Neuron (in vitro differentiated cells): Measurements from ENCODE around the gene KLKB1.

Source experiments
- H2AFZ ChIP-seq: one replicate; pipeline ENCODE4 v1.6.1; 2013; ENCODE audit warnings: low read depth, mild to moderate bottlenecking, inconsistent platforms, low read length, moderate library complexity
- H3K27me3 ChIP-seq: one replicate; pipeline ENCODE4 v1.6.1; 2013; ENCODE audit warnings: low read length; ENCODE audit not compliant: insufficient read depth
- H3K36me3 ChIP-seq: one replicate; pipeline ENCODE4 v1.6.1; 2013; ENCODE audit warnings: low read length; ENCODE audit not compliant: insufficient read depth
- H3K4me1 ChIP-seq: one replicate; pipeline ENCODE4 v1.6.1; 2013; ENCODE audit warnings: low read length; ENCODE audit not compliant: insufficient read depth
- H3K4me3 ChIP-seq: 2 replicates; pipeline ENCODE4 v1.5.1; 2013; ENCODE audit warnings: mild to moderate bottlenecking, low read length, moderate library complexity
- H3K9me3 ChIP-seq: one replicate; pipeline ENCODE4 v1.6.1; 2013; ENCODE audit warnings: low read length

Gene KLKB1

DNA sequence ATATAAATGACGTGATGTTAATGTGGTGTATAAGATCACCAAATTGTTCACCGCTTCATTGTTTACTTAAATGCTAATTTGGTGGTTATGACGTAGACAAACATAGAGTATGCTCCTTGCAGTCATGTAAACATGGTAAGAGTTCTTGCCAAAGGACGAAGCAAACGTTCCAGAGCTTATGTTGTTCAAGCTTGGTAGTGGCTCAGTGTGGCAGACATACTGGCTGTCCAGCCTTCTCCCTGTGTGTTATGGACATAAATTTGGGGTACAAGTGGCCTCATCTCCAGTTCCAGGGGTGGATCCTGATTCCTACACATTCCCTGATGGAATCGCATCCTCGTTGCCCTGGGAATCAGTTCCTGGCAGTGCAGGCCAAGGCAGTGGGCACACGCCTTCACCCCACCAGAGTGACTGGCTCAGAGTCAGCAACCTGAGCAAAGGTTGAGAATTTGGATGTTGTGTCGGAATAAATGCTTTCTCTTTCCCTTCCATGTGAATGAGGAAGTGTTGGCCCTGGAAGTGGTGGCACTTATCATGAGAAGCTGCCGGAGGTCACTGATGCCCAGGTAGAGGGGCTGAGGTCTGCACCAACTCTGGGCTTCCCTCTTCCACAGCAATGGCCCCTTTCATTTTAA is 64.1 kb downstream of the KLKB1 start:
- Histone ChIP-seq H3K27me3 (peaks cover 3% of the 10 kb centered on the region), H3K9me3 (no peaks in the 10 kb centered on the region), H3K36me3 (no peaks in the 10 kb centered on the region), H3K4me1 (no peaks in the 10 kb centered on the region), H2AFZ (no peak overlapping the region), H3K4me3 (no peak overlapping the region)

DNA sequence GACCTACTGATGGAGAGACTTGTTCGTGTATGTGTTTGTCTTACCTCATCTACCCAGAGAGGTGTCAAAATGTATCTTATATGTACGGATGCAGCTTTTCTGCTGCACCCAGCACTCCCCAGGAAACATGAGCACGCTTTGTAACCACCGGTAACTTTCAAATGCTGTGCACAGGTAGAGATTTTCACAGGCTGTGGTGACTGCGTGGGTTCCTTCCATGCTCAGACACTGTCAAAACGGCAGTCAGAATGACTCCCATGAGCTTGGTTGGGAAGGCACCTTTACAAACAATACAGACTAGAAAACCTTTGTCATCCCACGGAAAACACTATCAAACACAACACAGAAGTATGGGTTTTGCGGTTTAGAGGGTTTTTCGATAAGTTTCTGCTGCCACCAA is 66.9 kb downstream of the KLKB1 start:
- Histone ChIP-seq H3K4me1 (no peaks in the 10 kb centered on the region), H3K4me3 (no peak overlapping the region), H3K36me3 (no peaks in the 10 kb centered on the region), H2AFZ (no peak overlapping the region), H3K27me3 (peaks cover 7% of the 10 kb centered on the region), H3K9me3 (no peaks in the 10 kb centered on the region)

DNA sequence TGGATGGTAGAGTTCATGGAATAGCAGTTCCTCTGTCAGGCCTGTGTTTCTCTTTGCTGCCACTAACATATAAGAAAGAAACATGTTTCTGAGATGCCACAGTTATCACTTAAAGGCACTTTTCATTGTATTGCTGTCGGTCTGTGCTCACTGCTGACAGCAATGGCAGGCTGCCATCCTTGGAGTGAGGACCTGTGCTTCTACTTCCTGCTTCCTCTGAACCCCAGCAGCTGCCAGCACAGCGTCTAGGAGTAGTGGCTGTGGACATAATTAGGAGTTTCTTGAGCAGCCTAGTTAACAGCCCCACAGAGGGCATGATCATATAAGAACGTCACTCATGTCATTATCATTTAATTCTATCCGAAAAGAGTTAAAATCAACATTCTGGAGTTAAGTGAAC is 69.2 kb downstream of the KLKB1 start:
- Histone ChIP-seq H3K27me3 (peaks cover 5% of the 10 kb centered on the region), H2AFZ (no peak overlapping the region), H3K4me3 (no peak overlapping the region), H3K36me3 (no peaks in the 10 kb centered on the region), H3K9me3 (no peaks in the 10 kb centered on the region), H3K4me1 (no peaks in the 10 kb centered on the region)

DNA sequence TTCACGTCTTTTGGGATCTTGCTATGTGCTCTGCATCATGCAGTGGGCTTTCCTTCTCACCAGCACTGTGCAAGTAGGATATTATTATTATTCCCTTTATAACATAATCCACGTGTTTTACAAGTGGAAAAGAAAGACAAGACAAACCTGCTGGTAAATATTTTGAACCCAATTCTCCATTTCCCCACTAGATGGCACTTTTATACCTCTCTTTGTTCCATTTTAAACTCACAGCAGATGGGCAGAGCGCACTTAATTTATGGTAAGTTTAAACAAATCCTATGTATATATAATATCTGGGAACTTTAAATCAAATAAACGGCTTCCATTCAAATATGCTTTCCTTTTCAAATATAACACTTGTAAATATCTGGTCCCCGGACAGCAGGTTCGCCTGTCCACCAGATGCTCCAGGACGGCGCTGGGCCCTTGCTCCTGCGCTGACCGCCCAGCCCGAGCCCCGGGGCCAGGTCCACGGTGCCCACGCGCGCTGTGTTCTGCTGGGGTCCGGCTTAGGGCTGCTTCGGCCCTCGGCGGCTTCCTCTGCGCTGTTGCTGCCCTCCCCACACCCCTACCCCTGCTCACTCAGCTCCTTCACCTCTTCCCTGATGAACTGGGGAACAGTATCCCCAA is 69.8 kb downstream of the KLKB1 start:
- Histone ChIP-seq H3K4me3 (no peak overlapping the region), H3K4me1 (no peaks in the 10 kb centered on the region), H3K36me3 (no peaks in the 10 kb centered on the region), H3K9me3 (no peaks in the 10 kb centered on the region), H3K27me3 (peaks cover 4% of the 10 kb centered on the region), H2AFZ (no peak overlapping the region)

DNA sequence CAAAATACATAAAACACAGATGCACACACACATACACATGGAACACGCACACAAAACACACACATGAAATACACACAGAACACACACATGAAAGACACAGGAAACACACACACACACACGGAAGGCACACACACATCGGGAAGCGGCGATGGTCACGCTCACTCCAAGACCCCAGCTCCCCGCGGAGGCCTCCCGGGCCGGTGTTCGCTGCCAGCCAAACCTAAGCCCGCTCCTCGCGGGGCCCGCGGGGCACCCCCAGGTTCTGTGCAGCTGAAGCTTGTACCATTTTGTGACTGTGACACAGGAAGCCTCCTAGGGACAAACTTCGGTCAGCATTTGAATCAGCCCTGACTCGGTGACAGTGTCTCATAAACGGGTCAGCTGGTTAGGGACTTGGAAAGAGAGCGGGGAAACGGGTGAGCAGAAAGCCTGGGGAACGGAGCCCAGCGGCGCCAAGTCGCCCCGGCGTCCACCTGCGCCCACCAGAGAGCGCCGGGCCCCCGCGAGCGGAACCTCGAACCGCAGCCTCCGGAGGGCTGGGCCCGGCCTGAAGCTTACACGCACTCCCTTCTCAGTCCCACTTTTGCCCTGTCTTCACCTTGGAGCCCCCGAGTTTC is 70.8 kb downstream of the KLKB1 start:
- Histone ChIP-seq H3K9me3 (no peaks in the 10 kb centered on the region), H3K36me3 (no peaks in the 10 kb centered on the region), H2AFZ (no peak overlapping the region), H3K27me3 (peaks cover 4% of the 10 kb centered on the region), H3K4me3 (no peak overlapping the region), H3K4me1 (no peaks in the 10 kb centered on the region)

DNA sequence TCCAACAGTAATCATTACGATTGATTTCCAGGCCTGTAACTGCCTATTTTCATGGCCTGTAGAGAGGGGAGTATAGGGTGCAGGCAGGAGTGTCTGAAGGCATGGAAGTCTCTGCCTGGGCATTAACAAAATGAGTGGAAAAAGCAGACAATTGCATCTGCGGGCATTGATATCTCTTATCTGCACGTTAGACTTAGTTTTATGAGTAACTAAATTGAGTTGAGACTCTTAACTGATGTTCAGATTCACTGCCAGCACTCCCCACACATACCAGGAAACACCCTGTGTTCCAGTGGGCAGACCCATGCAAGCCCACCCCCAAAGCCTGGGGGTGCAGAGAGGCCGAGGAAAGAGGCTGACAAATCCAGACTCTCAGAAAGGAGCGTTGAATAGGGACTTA is 72.0 kb downstream of the KLKB1 start:
- no peaks in the 10 kb centered on the region for H3K36me3 ChIP-seq
- H3K27me3 ChIP-seq, result peaks cover 4% of the 10 kb centered on the region
- no peaks in the 10 kb centered on the region for H3K4me1 ChIP-seq
- H3K9me3 ChIP-seq, result no peaks in the 10 kb centered on the region
- H3K4me3 ChIP-seq, result no peak overlapping the region
- no peak overlapping the region for H2AFZ ChIP-seq

DNA sequence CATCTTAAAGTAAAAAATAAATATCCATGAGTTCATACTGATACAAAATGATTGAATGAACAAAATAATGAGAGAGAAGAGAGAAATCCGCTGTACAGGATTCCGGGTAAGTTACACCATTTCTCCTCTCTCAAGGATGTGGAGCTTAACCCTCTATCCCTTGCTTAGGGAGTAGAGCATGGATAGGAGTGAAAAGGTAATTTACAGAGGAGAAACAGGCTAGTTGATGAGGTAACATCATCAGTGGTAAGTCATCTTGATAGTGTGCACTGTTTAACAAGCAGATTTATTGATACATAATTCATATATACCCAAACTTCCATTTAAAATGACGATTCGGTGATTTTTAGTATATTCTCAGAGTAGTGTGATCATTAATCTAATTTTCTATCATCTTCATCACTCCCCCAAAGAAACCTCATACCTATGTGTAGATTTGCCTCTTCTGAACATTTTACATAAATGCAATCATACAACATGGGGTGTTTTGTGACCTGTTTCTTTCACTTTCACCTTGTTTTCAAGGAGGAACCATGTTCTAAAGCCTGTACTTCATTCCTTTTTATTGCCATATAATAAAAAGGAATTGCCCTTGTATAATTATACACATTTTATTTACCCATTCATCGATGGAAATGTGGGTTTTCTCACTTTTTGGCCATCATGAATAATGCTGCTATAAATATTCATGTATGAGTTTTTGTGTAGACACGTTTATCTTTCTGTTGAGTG is 73.5 kb downstream of the KLKB1 start:
- H3K4me1 ChIP-seq, result peaks cover 5% of the 10 kb centered on the region
- H3K36me3 ChIP-seq, result no peaks in the 10 kb centered on the region
- H3K4me3 ChIP-seq, result no peak overlapping the region
- H2AFZ ChIP-seq, result no peak overlapping the region
- H3K9me3 ChIP-seq, result no peaks in the 10 kb centered on the region
- H3K27me3 ChIP-seq, result peaks cover 4% of the 10 kb centered on the region

DNA sequence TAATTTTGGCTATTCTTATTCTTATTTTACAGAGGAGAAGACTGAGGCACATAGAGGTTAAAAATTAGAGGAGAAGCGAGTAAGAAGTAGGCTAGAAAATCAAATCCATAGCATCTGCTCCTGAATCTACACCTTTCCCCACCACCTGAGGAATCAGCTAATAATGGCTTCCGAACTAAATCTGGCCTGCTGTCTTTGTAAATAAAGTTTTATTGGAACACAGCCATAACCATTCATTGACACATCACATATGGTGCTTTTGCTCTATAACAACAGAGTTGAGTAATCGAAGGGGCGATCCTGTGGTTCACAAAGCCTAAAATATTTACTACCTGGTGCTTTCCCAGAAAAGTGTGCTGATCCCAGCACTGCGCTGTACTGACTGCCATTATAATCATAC is 76.9 kb downstream of the KLKB1 start:
- no peaks in the 10 kb centered on the region for H3K9me3 ChIP-seq
- no peak overlapping the region for H3K4me3 ChIP-seq
- H3K4me1 ChIP-seq, result peaks cover 5% of the 10 kb centered on the region
- no peak overlapping the region for H2AFZ ChIP-seq
- H3K27me3 ChIP-seq, result peaks cover 3% of the 10 kb centered on the region
- H3K36me3 ChIP-seq, result no peaks in the 10 kb centered on the region

DNA sequence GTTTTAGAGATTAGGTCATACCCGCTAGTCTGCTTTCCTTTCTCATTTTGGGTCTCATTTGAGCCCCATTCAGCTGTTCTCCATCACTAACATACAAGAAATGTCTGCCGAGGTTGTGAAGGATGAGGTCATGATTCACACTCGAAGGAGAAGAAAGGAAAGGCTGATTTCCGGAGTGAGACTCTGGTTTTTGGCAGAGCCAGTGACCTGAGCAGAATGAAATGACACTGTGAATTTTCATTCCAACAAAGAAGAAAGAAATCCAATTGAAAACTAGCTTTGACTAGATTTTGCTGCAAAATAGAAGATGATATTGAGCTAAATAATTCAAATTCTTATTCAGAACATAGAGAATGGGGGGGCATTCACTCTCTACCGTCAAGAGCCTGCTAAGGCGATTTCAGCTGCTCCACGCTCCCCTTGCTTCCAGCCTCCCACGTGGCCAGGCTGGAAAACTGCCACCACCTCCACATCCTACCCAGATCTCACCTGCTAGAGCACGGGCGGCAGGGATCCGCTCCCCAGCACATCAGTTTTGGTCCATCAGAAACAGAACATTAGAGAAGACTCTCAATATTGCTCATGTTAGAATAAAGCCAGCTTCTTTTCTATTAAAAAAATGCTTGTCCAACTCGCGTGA is 77.7 kb downstream of the KLKB1 start:
- H3K27me3 ChIP-seq, result peaks cover 3% of the 10 kb centered on the region
- no peak overlapping the region for H3K4me3 ChIP-seq
- no peak overlapping the region for H2AFZ ChIP-seq
- no peaks in the 10 kb centered on the region for H3K36me3 ChIP-seq
- peaks cover 5% of the 10 kb centered on the region for H3K4me1 ChIP-seq
- no peaks in the 10 kb centered on the region for H3K9me3 ChIP-seq

DNA sequence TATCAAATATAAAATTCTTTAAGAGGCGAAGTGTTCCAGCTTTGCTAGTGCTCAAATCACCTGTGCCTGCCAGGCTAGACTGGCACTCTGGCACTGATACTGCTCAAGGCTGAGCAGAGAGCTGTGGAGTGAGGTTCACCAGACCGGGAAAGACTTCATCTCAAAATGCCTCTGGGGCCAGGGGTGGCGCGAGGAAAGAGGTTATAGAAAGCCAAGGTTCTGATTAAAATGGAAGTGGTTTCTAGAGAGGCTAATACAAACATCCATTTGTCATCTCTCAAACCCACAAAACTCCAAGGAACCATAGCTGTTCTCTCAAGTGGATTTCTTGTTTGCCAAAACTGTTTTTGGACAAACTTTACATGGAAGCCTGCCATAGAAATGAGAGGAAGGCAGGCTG is 80.2 kb downstream of the KLKB1 start:
- no peak overlapping the region for H3K4me3 ChIP-seq
- no peaks in the 10 kb centered on the region for H3K9me3 ChIP-seq
- H3K27me3 ChIP-seq, result peaks cover 3% of the 10 kb centered on the region
- no peak overlapping the region for H2AFZ ChIP-seq
- H3K36me3 ChIP-seq, result no peaks in the 10 kb centered on the region
- peaks cover 5% of the 10 kb centered on the region for H3K4me1 ChIP-seq

DNA sequence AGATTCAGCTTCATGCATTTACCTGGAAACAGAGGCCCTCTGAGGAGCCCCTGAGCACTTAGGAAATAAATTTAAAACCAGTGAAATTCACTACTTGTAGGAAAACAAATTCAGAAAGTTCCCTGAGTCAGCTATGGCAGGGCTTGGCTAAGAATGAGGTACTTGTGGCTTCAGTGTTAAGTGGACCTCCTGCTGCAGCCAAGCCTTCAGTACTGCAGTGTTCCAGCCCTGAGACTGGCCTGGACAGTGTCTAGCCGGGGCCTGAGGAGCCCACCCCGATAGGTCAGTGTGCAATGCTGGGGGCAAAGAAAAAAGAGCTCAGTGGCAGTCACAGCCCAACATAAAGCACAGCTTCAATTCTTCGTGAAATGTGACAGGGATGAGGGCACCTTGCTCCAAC is 80.6 kb downstream of the KLKB1 start:
- Histone ChIP-seq H3K9me3 (no peaks in the 10 kb centered on the region), H2AFZ (no peak overlapping the region), H3K27me3 (peaks cover 3% of the 10 kb centered on the region)

More for the DNA sequence above, 80.6 kb downstream of the KLKB1 start:
- H3K4me1 ChIP-seq, result peaks cover 5% of the 10 kb centered on the region
- H3K4me3 ChIP-seq, result no peak overlapping the region
- H3K36me3 ChIP-seq, result no peaks in the 10 kb centered on the region
